GM03348 (cell line): ENCODE results near the gene HAAO.

Experiments used
- DNase-seq: peaks from one replicate; pipeline ENCODE4 v3.0.0; 2012; ENCODE audit warnings: low spot score

HAAO gene

GRCh38 chr2:42767899-42768705, 24.3 kb downstream of the HAAO start:
- DNase-seq = no peak

DNA sequence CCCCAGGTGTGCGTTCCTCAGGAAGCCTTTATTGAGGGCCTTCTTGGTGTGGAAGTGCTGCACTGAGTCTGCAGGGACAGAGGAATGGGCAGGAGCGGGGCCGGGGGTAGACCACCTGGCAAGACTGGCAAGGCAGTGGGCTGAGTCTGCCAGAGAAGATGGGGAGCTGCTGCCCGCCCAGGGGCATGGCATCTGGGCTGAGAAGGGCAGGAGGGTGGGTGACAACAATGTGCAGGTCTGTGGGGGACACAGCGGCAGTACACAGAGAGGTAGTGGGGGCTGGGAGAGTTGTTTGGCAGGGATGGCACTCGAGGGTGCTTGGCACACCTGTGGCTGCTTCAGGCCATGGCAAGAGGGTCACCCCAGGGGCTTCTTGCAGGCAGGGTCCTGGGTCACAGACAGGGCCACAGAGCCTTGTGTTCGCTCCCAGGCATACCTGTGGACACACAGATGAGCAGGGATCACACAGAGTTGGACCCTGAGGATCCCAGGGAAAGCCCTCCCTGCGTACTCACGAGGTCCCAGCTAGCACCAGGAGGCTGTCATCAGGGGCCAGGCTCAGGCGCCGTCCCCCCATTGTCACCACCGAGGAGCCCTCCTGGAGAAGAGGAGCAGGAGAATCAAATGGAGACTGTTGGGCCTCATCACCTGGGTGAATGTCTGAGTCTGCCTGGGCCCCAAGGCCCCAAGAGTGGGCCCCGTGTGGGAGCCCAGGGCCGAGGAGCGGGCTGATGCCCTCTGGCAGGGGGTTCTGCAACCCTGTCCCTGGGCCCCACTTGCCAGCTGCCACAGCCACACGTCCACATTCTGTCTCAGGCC, 25.1 kb downstream of the HAAO start:
- no peak for DNase-seq

DNA sequence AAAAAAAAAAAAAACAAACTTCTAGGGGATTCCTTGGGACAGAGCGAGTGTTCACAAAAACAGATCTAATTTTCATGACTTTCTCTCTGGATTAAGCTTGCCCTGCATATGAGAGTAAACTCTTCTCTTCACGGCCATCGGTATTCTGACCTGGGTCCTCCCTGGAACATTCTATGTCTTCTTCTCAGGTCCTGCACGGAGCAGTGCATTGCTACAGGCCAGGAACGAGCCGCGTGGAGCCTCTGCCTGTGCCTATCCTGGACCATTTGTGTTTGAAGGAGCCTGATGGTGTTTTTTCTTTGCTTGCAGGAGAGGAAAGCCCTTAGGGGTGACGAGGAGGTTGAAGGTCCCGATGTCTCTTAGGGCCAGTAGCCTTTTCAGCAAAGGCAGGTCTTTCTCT, 26.7 kb downstream of the HAAO start:
- no peak for DNase-seq

DNA sequence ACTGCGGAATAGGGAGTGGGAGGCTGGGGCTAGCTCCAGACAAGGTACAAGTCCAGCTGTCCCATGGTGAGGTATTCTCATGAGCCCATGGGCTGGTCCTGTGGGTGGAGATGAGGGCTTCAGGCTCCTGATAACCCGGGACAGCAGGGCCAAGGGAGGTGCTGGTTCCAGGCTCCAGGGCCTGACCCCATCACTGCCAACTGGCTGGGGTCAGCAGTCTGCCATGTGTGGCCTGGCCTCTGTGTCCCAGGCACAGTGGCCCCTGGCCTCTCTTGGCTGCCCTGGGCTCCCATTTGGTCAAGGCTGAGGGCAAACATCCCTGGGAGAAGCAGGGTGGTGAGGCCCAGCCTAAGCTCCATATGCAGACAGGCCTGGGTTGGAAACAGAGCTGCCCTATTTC, 27.5 kb downstream of the HAAO start:
- DNase-seq = no peak

DNA sequence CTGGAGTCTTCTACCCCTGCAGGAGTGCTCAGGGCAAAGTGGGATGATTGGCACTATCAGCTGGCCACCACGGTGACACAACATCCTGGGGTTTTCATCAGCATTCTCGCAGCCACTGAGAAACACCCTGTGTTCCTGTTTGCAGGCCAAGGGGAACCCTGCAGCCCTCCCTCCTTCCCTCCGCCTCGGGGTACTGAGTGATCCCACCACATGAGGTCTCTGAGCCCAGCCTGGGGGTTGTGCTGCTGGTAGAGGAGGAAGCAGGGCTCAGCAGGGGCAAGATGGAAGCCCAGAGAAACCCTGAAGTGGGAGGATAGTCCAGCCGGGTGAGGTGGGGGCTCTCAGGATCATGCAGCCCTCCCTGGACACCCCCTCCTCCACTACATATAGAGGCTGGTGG, 28.3 kb downstream of the HAAO start, which contains the start of gene OXER1:
TSS of gene OXER1 (minus strand) at position 40 of the 400 bp plus-strand sequence. CDS start 73 bp downstream, outside the sequence.
- DNase-seq = no peak

DNA sequence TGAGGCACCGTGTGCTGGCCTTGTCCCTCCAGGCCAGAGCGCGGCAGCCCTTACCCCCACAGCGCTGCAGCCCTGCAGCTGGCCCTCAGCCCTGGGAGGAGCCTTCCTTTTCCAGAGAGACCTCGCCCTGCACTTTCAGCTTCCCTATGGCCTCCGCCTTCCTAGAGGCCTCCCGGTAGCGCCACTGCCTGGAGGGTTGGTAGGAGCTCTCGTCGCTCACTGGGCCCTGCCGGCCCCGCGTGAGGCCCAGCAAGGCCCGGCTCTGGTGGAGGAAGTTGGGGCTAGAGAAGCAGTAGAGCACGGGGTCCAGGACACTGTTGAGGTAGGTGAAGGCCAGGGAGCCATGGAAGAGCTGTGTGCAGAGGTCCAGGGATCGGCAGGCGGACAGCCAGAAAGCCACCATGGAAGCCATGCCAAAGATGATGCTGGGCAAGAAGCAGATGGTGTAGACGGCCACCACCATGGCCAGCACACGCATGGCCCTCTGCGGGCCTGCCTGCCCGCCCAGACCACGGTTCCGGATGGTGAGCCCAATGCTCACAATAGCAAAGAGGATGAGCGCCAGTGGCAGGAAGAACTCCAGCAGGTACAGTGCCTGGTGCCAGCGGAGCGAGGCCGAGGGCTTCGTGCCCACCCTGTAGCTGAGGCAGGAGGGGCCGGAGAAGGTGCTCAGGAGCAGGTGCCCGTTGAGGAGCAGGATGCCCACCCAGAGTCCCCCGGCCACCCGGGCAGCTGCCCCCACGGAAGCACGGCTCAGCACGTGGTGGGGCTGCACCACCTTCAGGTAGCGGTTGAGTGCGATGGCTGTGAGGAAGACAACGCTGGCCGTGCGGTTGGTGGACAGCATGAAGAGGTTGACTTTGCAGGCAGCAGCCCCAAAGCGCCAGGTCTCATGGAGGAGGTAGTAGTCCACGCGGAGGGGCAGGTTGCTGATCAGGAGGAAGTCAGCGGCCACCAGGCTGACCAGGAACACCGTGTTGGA, 29.3 kb downstream of the HAAO start:
- no peak for DNase-seq

DNA sequence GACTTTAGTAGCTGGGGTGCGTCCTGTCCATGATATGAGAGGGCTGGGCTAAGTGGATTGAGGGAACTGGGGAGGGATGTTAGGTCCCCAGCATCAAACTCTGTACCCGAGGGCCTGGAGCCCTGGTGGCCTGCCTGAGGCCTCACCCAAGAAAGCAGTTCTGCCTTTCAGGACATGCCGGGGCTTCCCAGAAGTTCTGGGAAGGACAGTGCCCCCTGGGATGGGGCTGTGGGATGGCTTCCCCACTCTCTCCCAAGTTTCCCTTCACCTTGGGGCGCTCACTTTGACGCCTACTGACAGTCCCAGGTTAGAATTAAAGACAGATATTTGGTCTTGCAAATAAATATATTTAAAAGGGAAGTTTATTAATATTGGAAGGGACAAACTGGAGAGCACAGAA, 30.2 kb downstream of the HAAO start:
- no peak for DNase-seq

GRCh38 chr2:42761554-42761953, 30.8 kb downstream of the HAAO start:
- DNase-seq = no peak

DNA sequence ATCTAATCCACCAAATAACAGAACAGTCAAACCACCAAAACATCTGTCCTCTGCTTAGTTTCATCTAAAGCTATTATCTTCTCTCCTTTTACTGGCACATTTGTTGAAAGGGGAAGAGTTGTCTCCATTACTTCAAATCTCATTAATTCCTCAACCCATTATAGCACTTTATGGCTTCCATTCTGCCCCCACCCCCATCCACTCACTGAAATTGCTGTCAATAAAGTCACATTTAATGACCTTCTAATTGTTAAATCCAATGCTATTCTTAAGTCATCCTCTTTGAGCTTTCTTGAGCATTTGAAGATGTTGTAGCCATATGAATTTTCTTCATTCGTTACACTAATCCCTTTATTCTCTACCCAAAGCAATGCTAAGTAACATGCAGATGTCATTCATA, 33.6 kb downstream of the HAAO start:
- no peak for DNase-seq

DNA sequence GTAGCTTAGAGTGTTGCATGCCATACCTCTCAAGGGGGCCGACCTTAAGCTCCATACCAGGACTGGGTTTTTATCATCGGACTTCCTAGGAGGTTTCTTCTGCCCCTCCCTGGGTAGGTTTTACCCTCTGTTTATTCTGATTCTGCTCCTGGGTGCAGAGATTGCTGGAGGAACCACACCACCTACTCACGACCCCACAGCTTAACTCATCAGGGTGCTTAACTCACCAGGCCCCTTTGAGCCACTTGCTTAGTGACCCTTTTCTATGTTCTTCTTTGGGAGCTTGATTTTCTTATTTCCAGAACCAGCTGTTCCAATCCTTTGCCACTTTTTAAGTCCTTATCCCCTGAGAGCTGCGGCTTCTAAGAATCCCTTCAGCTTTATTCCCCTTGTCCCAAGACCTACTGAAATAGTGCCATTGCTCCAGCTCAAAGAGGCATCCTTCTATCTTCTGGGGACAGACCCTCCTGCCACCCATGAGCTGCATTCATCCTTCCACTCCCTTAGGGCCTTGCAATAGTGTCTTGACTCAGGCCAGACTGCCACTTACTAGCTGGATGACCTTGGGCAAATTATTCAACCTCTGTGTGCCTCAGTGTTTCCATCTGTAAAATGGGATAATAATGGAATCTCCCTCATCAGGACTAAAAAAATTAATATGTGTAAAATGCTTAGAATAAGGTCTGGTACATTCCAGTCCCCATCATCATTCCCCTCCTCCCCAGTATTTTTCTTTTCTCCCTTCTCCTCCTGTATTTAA, 34.2 kb downstream of the HAAO start:
- no peak for DNase-seq

DNA sequence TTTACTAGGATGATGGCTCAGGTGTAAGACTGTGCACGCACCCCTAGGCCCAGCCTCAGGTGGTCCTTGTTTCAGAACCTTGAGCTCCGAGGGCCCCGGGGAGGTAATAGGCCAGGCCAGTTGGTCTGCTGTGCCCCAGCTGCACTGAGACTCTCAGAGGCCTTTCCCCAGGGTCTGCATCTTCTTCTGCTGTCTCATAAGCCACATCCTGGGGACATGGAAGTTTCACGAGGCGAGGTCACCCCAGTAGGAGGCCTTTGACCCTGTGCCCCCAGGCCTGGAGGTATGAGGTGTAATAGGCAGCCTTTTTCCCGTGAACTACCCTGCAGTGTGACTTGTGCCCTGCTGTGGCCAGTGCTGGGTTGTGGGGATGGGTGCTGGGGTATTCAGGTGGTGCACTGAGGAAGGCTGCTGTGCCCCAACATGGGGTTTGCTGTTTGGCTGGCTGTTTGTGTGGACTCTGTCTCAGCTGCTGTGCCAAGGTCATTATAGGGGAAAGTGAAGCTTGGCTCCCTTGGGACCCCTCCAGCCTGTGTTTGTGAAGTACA, 35.3 kb downstream of the HAAO start:
- no peak for DNase-seq

DNA sequence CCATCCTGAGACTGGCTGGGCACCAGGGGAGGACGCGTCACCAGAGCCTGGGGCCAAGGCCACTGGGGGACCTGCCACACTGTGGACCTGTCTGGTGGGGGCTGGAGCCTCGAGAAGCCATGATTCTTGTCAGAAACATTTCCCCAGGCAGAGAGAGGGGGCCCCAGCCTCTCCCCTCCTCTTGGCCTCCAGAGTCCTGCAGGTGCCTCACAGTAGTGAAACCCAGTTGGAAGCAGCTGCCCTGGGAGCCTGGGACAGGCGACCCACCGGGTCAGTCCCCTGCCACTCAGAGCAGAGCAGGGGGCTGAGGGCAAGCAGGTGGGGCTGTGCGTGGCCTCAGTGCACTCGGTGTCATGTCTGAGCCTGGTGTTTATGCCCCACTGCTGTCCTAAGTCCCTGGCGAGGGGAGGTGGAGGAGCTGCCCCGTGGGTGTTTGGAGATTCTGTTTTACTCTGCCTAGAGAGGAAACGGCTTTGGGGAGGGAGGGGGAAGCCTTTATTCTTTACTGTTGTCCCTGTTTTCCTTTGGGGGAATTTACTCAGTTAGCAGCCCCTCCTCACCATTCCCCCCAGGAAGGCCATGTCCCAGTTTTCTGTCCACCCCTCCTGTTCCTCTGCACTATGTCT, 36.1 kb downstream of the HAAO start:
- DNase-seq = no peak

DNA sequence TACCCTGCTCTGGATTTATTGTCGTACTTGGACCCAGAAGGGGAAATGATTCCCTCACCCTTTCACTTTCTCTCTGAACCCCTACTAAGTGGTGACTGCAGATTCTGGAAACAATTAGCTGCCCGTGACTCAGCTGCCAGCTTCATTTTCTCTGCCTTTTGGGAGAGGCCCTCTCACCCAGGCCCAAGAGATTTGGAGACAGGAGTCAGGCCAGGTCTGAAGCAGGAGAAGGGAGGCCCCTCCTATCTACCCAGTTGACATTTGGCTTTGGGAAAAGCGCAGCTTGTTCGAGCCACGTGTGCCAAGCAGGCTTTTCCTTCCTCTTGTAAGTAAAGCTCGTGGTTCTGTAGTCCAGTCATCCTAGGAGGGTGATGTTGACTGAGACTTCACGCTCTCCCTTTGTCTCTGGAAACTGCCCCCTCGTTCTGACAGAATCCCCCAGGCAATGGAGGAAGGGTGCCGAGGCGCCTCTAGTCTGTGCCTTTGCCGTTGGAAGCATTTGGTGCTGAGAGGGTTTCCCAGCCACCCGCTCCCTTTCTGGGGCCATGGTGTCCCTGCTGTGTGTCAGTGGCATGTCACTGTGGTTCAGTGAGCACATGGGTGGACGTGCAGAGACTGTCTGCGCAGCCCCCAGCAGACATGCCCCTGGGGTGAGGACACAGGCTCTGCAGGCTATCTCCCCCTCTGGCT, 37.0 kb downstream of the HAAO start:
- DNase-seq = peak; percentile 66

GRCh38 chr2:42754776-42755140, 37.6 kb downstream of the HAAO start:
- DNase-seq = peak; percentile 39

DNA sequence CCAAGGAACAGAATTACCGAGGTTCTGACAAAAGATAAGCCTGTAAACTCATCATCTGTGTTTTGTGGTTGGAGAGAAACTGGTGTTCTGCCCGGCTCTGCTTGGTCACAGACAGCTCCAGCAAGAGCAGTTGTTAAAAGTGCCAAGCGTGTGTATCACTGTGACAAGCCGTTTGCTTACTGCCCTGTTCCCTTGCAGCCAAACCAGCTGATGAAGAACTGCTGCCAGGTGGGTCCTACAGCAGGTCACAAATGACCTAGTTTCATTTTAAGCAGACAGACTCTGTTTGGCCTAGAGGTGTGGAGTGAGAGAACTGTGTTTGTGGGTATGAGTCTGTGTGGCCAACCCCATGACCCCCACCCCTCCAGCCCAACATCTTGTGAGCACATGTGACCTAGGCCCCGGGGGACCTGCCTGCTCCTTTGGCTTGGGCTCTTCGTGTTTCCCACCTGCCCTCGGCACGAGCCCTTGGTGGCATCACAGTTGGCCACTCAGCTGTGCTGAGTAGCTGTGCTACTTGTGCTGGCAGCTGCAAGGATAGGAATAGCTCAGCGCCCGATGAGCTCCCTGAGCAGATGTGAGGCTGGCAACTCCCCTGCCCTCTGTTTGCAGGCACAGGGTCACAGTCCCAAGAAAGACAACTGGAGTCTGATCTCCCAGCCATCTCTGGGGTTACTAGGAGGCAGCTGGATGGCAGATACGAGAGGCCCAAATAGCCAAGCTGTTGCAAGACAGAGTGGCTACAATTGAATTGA, 38.2 kb downstream of the HAAO start:
- DNase-seq = no peak

GRCh38 chr2:42752816-42753813, 39.3 kb downstream of the HAAO start:
- no peak for DNase-seq

DNA sequence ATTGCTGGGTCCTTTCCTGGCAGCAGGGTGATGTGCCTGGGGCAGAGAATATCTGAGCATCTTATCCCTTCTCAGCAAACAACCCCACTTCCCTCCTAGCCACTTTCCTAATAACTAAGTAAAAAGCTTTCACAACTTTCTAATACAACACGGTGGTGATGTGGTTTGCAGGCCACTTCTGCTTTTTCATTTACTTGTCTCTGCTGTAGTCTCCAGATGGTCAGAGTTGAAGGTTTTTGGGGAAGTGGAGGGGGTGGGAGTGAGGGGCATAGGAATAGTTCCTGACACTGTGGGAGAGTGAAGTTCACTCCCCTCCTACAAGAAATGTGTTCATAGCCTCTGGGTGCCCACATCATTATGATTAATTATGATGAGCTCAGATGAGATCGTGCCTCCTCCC, 40.1 kb downstream of the HAAO start:
- DNase-seq = no peak

DNA sequence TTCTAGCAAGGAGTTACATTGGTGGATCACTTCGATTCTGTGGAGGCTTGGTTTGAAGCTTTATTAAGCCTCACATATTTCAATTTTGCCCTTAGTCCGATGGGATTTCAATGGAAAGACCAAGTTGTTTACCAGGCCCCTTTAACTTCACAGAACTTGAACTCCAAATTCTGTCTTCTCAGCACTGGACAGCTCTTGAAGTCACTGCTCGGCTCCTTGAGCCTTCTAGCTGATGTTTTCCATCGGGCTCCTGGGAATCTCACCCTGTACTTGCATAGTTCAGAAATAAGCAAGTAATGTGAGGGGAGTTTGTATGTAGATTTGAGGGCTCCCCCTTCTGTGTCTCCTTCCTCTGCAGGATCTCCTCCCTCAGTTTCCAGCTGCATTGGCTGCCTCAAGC, 43.5 kb downstream of the HAAO start:
- DNase-seq = no peak
